Astrocyte of the cerebellum (primary cell): ENCODE measurements around the gene SLC9A8.

Experiments
- DNase-seq: peaks from one replicate; pipeline ENCODE4 v3.0.0-alpha.2; 2011; ENCODE audit warnings: low read depth
- H3K4me3 ChIP-seq: 2 replicates; pipeline ENCODE4 v1.5.1; 2011; ENCODE audit warnings: mild to moderate bottlenecking, low read depth, low read length, moderate library complexity
- in situ Hi-C: cut with HindIII; loops from 2 replicates; pipeline ENCODE4 v1.10.0; 2017; ENCODE audit warnings: low sequenced_read_pairs
- TF ChIP-seq, protein P1 (sequence below): IDR thresholded peaks from 2 replicates; pipeline ENCODE4 v1.5.1; 2012; ENCODE audit warnings: low read length, low read depth, moderate library complexity, mild to moderate bottlenecking; ENCODE audit errors: missing control alignments

SLC9A8 gene

DNA sequence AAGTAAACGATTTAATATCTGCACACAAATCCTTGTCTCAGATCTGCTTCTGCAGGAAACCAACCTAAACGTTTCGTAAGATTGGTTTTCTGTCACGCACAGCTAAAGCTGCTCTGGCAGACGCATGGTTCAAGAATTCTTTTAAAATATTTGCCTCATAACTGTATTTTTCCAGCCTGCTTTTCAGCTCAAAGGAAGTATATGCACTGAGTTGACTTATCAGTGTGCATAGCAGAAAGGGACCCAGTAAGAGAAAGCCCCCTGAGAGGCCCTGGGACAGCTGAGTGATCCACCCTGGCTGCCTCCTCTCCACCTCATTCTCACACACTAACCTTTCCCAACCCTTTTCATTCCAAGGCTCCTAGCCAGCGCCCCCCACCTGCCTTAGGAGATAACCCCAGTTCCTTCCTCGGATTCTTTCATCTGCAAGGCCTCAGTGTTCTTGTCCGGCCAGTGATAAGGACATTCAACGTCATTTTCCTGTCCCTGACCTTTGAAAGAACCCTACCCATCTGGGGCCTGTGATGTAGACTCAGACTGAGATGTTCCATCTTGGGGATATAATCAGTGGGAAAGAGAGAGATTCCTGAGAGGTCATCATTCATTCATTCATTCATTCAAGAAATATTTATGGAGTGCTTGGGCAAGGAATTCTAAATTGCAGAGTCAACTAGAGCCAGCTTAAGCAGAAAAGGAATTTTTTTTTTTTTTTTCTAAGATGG lies 22.4 kb upstream of the SLC9A8 start:
- TF ChIP-seq, protein P1, sequence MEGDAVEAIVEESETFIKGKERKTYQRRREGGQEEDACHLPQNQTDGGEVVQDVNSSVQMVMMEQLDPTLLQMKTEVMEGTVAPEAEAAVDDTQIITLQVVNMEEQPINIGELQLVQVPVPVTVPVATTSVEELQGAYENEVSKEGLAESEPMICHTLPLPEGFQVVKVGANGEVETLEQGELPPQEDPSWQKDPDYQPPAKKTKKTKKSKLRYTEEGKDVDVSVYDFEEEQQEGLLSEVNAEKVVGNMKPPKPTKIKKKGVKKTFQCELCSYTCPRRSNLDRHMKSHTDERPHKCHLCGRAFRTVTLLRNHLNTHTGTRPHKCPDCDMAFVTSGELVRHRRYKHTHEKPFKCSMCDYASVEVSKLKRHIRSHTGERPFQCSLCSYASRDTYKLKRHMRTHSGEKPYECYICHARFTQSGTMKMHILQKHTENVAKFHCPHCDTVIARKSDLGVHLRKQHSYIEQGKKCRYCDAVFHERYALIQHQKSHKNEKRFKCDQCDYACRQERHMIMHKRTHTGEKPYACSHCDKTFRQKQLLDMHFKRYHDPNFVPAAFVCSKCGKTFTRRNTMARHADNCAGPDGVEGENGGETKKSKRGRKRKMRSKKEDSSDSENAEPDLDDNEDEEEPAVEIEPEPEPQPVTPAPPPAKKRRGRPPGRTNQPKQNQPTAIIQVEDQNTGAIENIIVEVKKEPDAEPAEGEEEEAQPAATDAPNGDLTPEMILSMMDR: no peak
- no peak overlapping the region for H3K4me3 ChIP-seq
- in situ Hi-C loops: loop anchor here (10.0 kb wide), 1 partner anchor 125 kb away; no protein-coding TSS in a partner anchor
- DNase-seq: no peak

- TF ChIP-seq, protein P1: no peak
- H3K4me3 ChIP-seq: no peak overlapping the region
- in situ Hi-C loops: loop anchor here (10.0 kb wide), 1 partner anchor 126 kb away; no protein-coding TSS in a partner anchor
- no peak for DNase-seq
Measured at GRCh38 chr20:49791165-49791564, 21.5 kb upstream of the SLC9A8 start.

GRCh38 chr20:49792006-49792405 lies 20.6 kb upstream of the SLC9A8 start:
- H3K4me3 ChIP-seq: no peak overlapping the region
- TF ChIP-seq, protein P1: no peak
- in situ Hi-C loops: loop anchor here (10.0 kb wide), 1 partner anchor 127 kb away; no protein-coding TSS in a partner anchor
- no peak for DNase-seq

DNA sequence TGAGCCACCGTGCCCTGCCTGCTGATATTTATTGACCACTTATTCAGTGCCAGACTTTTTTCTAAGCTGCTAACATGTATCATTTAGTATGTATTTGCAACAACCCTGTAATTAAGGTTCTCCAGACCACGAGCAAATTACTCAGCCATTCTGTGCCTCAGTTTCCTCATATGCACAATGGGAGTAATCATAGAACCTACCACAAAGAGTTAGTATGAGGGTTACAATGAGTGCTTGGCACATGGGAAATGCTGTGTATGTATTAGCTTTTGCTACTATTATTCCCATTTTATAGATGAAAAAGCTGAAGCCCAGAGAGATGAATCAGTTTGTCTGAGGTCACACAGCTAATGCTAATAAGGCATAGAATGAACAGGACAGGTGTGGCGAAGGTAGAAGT lies 20.0 kb upstream of the SLC9A8 start:
- in situ Hi-C loops: loop anchor here (10.0 kb wide), 1 partner anchor 128 kb away; no protein-coding TSS in a partner anchor
- H3K4me3 ChIP-seq: no peak overlapping the region
- no peak for DNase-seq
- TF ChIP-seq, protein P1: no peak

GRCh38 chr20:49794336-49795134 lies 18.1 kb upstream of the SLC9A8 start:
- TF ChIP-seq, protein P1: no peak
- in situ Hi-C loops: loop anchor here (10.0 kb wide), 1 partner anchor 130 kb away; no protein-coding TSS in a partner anchor
- H3K4me3 ChIP-seq: no peak overlapping the region
- no peak for DNase-seq

DNA sequence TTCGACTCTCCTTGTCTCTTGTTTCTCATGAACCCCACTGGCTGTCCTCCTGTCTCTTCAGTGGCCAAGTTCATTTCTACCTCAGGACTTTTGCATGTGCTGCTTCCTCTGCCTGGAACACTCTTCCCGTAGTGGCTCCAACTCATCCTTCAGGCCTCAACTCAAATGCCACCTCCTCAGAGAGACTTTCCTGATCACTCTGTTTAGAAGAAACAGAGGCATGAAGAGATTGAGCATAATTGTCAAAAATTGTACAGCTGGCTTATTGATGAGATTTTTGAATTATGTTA lies 17.5 kb upstream of the SLC9A8 start:
- DNase-seq: no peak
- TF ChIP-seq, protein P1: no peak
- in situ Hi-C loops: loop anchor here (10.0 kb wide), 1 partner anchor 130 kb away; no protein-coding TSS in a partner anchor
- no peak overlapping the region for H3K4me3 ChIP-seq
